Body of pancreas (tissue), 4 donors: ENCODE data around the gene YEATS2. TPM values are rescaled to one million over a fixed set of nuclear protein-coding genes. Genes with fewer than 3 reads are reported as not detected.

Experiments used
- ATAC-seq: fragments of 150-250 bp; one replicate; pipeline ENCODE4 v1.9.1; 2016
- DNase-seq, 4 donors: peaks; one replicate each; pipeline ENCODE4 v3.0.0-alpha.2; 2019
- H3K27ac ChIP-seq, 4 donors: fragments of 200-600 bp; sonication (generic); 1 replicate in 3 of 4; 2 replicates in 1 of 4; pipeline versions ENCODE4 v1.5.1 to v1.6.1; 2016 to 2019; ENCODE audit warnings: mild to moderate bottlenecking in 1 of 4, mixed read lengths in 1 of 4, moderate library complexity in 1 of 4
- H3K27me3 ChIP-seq, 2 donors: fragments of 200-600 bp; sonication (generic); one replicate each; pipeline ENCODE4 v1.6.0; 2016; ENCODE audit warnings: mild to moderate bottlenecking in 1 of 2
- H3K36me3 ChIP-seq, 2 donors: fragments of 200-600 bp; sonication (generic); replicated peaks in 1 of 2; 2 replicates each; pipeline ENCODE4 v1.5.1; 2016; ENCODE audit warnings: low read depth in 2 of 2; ENCODE audit not compliant: insufficient read depth in 1 of 2
- H3K4me1 ChIP-seq: fragments of 200-600 bp; sonication (generic); one replicate; pipeline ENCODE4 v1.6.0; 2016
- H3K4me3 ChIP-seq, 2 donors: fragments of 200-600 bp; sonication (generic); 1 replicate in 1 of 2; 2 replicates in 1 of 2; pipeline ENCODE4 v1.5.1; 2016 to 2019
- H3K9me3 ChIP-seq, 3 donors: fragments of 200-600 bp; sonication (generic); 1 replicate in 2 of 3; 2 replicates in 1 of 3; pipeline ENCODE4 v1.5.1; 2016
- CTCF ChIP-seq, 7 experiments: fragments of 450-650 bp in 4 of 7; fragments of 200-600 bp in 3 of 7; sonication (generic) in 3 of 7; IDR thresholded peaks; one replicate each; pipeline ENCODE4 v1.5.1; 2016 to 2019; ENCODE audit warnings: antibody characterized with exemption in 7 of 7
- POLR2A ChIP-seq, 3 donors: fragments of 450-650 bp; IDR thresholded peaks; one replicate each; pipeline ENCODE4 v1.6.1; 2016; ENCODE audit warnings: antibody characterized with exemption in 3 of 3, mild to moderate bottlenecking in 2 of 3
- WGBS, 2 donors: methylation state at CpG; one replicate each; pipeline ENCODE4 v1.1.5; 2017; 5-methylcytosine and 5-hydroxymethylcytosine counted together
- intact Hi-C: fragments of 100-400 bp; cut with DNase I; formaldehyde crosslinking; loops from one replicate; pipeline ENCODE4 v1.15.1; 2023
- total RNA-seq, 2 donors: library from RNA; depleted of rRNA; stranded (reverse); fragments of >200 nt; gene quantifications; one replicate each; pipeline ENCODE4 v1.1.0, GENCODE V29; 2016

Gene YEATS2
- total RNA-seq, 2 donors from 2014 or later: 12.5 to 13.8 TPM

- intact Hi-C loops: no loop called here
These were observed 12.6 kb downstream of the YEATS2 start for GRCh38 chr3:183710231-183710630.

GRCh38 chr3:183711516-183711915, 13.9 kb downstream of the YEATS2 start:
- intact Hi-C loops: no loop called here
- Histone ChIP-seq H3K4me1 (no peaks in the 10 kb centered on the region), H3K27ac (no peak overlapping the region), H3K36me3 (no peaks in the 10 kb centered on the region), H3K27me3 (no peaks in the 10 kb centered on the region), H3K4me3 (no peak overlapping the region), H3K9me3 (no peaks in the 10 kb centered on the region)
- ATAC-seq (no peak), DNase-seq (no peak)
- TF ChIP-seq POLR2A (IDR thresholded peaks at IDR 0.05) (no peak), CTCF (IDR thresholded peaks at IDR 0.05) (no peak)
- 94 to 96% methylated on average over 3 of the region's 3 CpGs for WGBS, 2 donors

More at GRCh38 chr3:183710231-183710630, 12.6 kb downstream of the YEATS2 start:
- DNase-seq (no peak), ATAC-seq (no peak)
- TF ChIP-seq CTCF (IDR thresholded peaks at IDR 0.05) (no peak), POLR2A (IDR thresholded peaks at IDR 0.05) (no peak)
- H3K27ac ChIP-seq: no peak overlapping the region
- H3K9me3 ChIP-seq: no peaks in the 10 kb centered on the region
- H3K27me3 ChIP-seq: no peaks in the 10 kb centered on the region
- no peaks in the 10 kb centered on the region for H3K36me3 ChIP-seq
- no peaks in the 10 kb centered on the region for H3K4me1 ChIP-seq
- H3K4me3 ChIP-seq: no peak overlapping the region

- Histone ChIP-seq H3K9me3 (no peaks in the 10 kb centered on the region), H3K27ac (no peak overlapping the region), H3K27me3 (no peaks in the 10 kb centered on the region), H3K4me1 (no peaks in the 10 kb centered on the region), H3K36me3 (peaks cover 0 to 2% of the 10 kb centered on the region in 2 donors), H3K4me3 (no peak overlapping the region)
- DNase-seq: no peak
- TF ChIP-seq POLR2A (IDR thresholded peaks at IDR 0.05) (no peak), CTCF (IDR thresholded peaks at IDR 0.05) (no peak)
- intact Hi-C loops: no loop called here
- ATAC-seq: no peak
These were observed 17.0 kb downstream of the YEATS2 start for GRCh38 chr3:183714622-183715021.

DNA sequence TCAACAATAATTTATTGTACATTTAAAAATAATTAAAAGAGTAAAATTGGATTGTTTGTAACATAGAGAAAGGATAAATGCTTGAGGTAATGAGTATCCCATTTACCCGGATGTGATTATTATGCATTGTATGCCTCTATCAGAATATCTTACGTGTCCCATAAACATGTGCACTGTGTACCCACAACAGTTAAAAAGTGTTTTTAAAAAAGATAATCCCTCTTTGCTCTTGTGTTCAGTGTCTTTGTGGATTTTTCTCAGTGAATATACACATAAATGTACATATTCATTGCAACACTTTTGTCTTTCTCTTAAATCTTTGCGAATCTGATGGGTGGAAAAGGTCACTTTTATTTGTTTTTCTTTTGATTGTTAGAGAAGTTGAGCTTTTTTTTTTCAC, 20.4 kb downstream of the YEATS2 start:
- no peak for DNase-seq
- TF ChIP-seq POLR2A (IDR thresholded peaks at IDR 0.05) (no peak), CTCF (IDR thresholded peaks at IDR 0.05) (no peak)
- 90 to 92% methylated on average over 3 of the region's 3 CpGs for WGBS, 2 donors
- Histone ChIP-seq H3K27me3 (no peaks in the 10 kb centered on the region), H3K27ac (no peak overlapping the region), H3K36me3 (peaks cover 0 to 7% of the 10 kb centered on the region in 2 donors), H3K9me3 (no peaks in the 10 kb centered on the region), H3K4me3 (no peak overlapping the region), H3K4me1 (no peaks in the 10 kb centered on the region)
- intact Hi-C loops: no loop called here
- ATAC-seq: no peak

GRCh38 chr3:183725387-183725786, 27.8 kb downstream of the YEATS2 start:
- 64 to 84% methylated on average over 6 of the region's 6 CpGs for WGBS, 2 donors
- TF ChIP-seq CTCF (IDR thresholded peaks at IDR 0.05) (no peak), POLR2A (IDR thresholded peaks at IDR 0.05) (no peak)
- H3K36me3 ChIP-seq: peaks cover 0 to 4% of the 10 kb centered on the region in 2 donors
- H3K27ac ChIP-seq: no peak overlapping the region
- DNase-seq (no peak), ATAC-seq (no peak)
- no peaks in the 10 kb centered on the region for H3K4me1 ChIP-seq
- no peak overlapping the region for H3K4me3 ChIP-seq
- intact Hi-C loops: no loop called here
- no peaks in the 10 kb centered on the region for H3K27me3 ChIP-seq
- no peaks in the 10 kb centered on the region for H3K9me3 ChIP-seq
